ENCODE measurements around the gene PFKFB3.

DNA sequence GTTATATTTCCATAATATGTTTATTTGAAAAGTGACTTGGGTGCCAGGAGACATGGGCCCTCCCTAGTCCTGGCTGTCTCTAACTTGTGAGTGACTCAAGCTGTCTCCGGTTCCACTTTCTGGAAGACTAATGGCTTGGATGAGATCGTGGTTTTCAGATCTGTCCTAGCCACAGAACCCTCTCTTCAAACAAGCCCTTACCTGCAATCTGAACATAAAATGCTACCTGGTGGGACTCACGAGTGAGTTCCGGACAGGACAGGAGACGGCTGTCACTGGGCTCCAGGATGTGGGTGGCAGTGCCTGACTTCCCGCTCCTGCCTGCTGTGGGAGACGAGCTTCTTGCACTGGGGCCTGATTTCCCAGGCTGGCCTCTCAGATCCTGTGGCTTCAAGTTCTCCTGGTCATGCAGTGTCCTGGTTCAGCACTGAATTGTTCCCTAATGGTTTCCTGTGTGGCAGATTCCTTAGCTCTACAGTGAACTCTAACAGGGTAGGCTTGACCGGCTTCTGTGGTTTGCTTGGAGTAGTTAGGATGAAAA lies 26.0 kb upstream of the PFKFB3 start:
- TF ChIP-seq NFE2L2 (IDR thresholded peaks at IDR 0.05; ENCODE audit: low read length) (no peak), ZFY (CRISPR knock-in tag; IDR thresholded peaks at IDR 0.05) (no peak), RAD51 (IDR thresholded peaks at IDR 0.05; ENCODE audit: borderline replicate concordance) (no peak), ZNF616 (CRISPR knock-in tag; IDR thresholded peaks at IDR 0.05; ENCODE audit: low read depth) (no peak), CBFB (CRISPR knock-in tag; IDR thresholded peaks at IDR 0.05) (no peak), MTA1 (CRISPR knock-in tag; IDR thresholded peaks at IDR 0.05; ENCODE audit: borderline replicate concordance) (no peak), FOXP1 (IDR thresholded peaks at IDR 0.05) (no peak), FOXP1 (CRISPR knock-in tag; IDR thresholded peaks at IDR 0.05) (no peak), MAZ (IDR thresholded peaks at IDR 0.05; ENCODE audit: borderline replicate concordance, low read depth, low read length) (no peak), MAZ (CRISPR knock-in tag; IDR thresholded peaks at IDR 0.05; ENCODE audit: low read depth) (no peak)
